COLO668 (cell line): ENCODE measurements around the gene SHROOM2.

ENCODE experiments used
- DNase-seq: peaks from one replicate; lab custom pipeline; 2025; ENCODE audit not compliant: unreplicated experiment; lab: John Stamatoyannopoulos, UW

The SHROOM2 gene

GRCh38 chrX:9997524-9997923 is 211.3 kb downstream of the SHROOM2 start:
- DNase-seq: no peak
